GM19452 (cell line): ENCODE data around the gene IPO7.
"Not testable (repeated sequence)": the region's sequence is repeated elsewhere in the genome, so short reads cannot be mapped to it uniquely, and the experiment has no call there.

Experiments
- ATAC-seq: cut with Tn5 transposase; IDR thresholded peaks from one replicate; pipeline ENCODE4 v1.9.1; 2021; ENCODE audit not compliant: unreplicated experiment

Gene IPO7

GRCh38 chr11:9397746-9398680, 13.6 kb downstream of the IPO7 start:
- no peak for ATAC-seq

- no peak for ATAC-seq
Measured at GRCh38 chr11:9399466-9399865, 15.0 kb downstream of the IPO7 start.

GRCh38 chr11:9401884-9402283, 17.4 kb downstream of the IPO7 start:
- not testable (repeated sequence) for ATAC-seq

- no peak for ATAC-seq
Measured at GRCh38 chr11:9428706-9429105, 44.3 kb downstream of the IPO7 start.

- ATAC-seq: no peak
Measured at GRCh38 chr11:9438611-9439010, 54.2 kb downstream of the IPO7 start.

- ATAC-seq: no peak
Measured at GRCh38 chr11:9446230-9446629, 61.8 kb downstream of the IPO7 start.

- no peak for ATAC-seq
Measured at GRCh38 chr11:9448576-9449352, 64.3 kb downstream of the IPO7 start.

GRCh38 chr11:9452023-9452422, 67.6 kb downstream of the IPO7 start:
- ATAC-seq: not testable (repeated sequence)

GRCh38 chr11:9455722-9456121, 71.3 kb downstream of the IPO7 start:
- ATAC-seq: no peak

GRCh38 chr11:9459667-9460321, 75.3 kb downstream of the IPO7 start:
- no peak for ATAC-seq

- peak; percentile 80 for ATAC-seq
Measured at GRCh38 chr11:9460322-9461062, 76.0 kb downstream of the IPO7 start, which contains the start of gene ZNF143. Gene ZNF143, plus strand, starts transcription at chr11:9461012. Its CDS starts 10,297 bp downstream, at chr11:9471309.

GRCh38 chr11:9461063-9461759, 76.8 kb downstream of the IPO7 start:
- peak; percentile 55 for ATAC-seq

- no peak for ATAC-seq
Measured at GRCh38 chr11:9461760-9462134, 77.3 kb downstream of the IPO7 start.

- ATAC-seq: no peak
Measured at GRCh38 chr11:9462172-9462799, 77.8 kb downstream of the IPO7 start.

- ATAC-seq: no peak
Measured at GRCh38 chr11:9462806-9463537, 78.5 kb downstream of the IPO7 start.

- no peak for ATAC-seq
Measured at GRCh38 chr11:9470765-9471164, 86.3 kb downstream of the IPO7 start.

GRCh38 chr11:9473408-9473807, 89.0 kb downstream of the IPO7 start:
- ATAC-seq: no peak

- no peak for ATAC-seq
Measured at GRCh38 chr11:9479899-9480298, 95.4 kb downstream of the IPO7 start.
